HG02938 (cell line): Measurements from ENCODE around the gene UROC1.

Experiments used
- ATAC-seq: cut with Tn5 transposase; IDR thresholded peaks from one replicate; pipeline ENCODE4 v1.9.1; 2021; ENCODE audit warnings: mild to moderate bottlenecking, moderate library complexity; ENCODE audit not compliant: unreplicated experiment

The UROC1 gene

GRCh38 chr3:126497956-126498355, 19.6 kb downstream of the UROC1 start:
- no peak for ATAC-seq

- ATAC-seq, result no peak
Measured at GRCh38 chr3:126496894-126497850, 20.4 kb downstream of the UROC1 start.

- no peak for ATAC-seq
Measured at GRCh38 chr3:126495786-126496185, 21.8 kb downstream of the UROC1 start.

- ATAC-seq, result no peak
Measured at GRCh38 chr3:126494970-126495230, 22.7 kb downstream of the UROC1 start.

- ATAC-seq, result no peak
Measured at GRCh38 chr3:126494204-126494969, 23.2 kb downstream of the UROC1 start.

GRCh38 chr3:126493739-126494138, 23.8 kb downstream of the UROC1 start:
- no peak for ATAC-seq

GRCh38 chr3:126493051-126493450, 24.5 kb downstream of the UROC1 start:
- no peak for ATAC-seq

- no peak for ATAC-seq
Measured at GRCh38 chr3:126491221-126492013, 26.2 kb downstream of the UROC1 start.

GRCh38 chr3:126490619-126491018, 27.0 kb downstream of the UROC1 start:
- ATAC-seq, result no peak

GRCh38 chr3:126488886-126489569, 28.5 kb downstream of the UROC1 start:
- ATAC-seq, result no peak

- ATAC-seq, result no peak
Measured at GRCh38 chr3:126488185-126488584, 29.4 kb downstream of the UROC1 start.

- no peak for ATAC-seq
Measured at GRCh38 chr3:126487151-126487771, 30.3 kb downstream of the UROC1 start.

GRCh38 chr3:126486360-126486847, 31.2 kb downstream of the UROC1 start:
- no peak for ATAC-seq

- no peak for ATAC-seq
Measured at GRCh38 chr3:126485956-126486355, 31.6 kb downstream of the UROC1 start.

- ATAC-seq, result no peak
Measured at GRCh38 chr3:126485176-126485897, 32.2 kb downstream of the UROC1 start.

GRCh38 chr3:126484662-126485061, 32.9 kb downstream of the UROC1 start:
- ATAC-seq, result no peak

- no peak for ATAC-seq
Measured at GRCh38 chr3:126484148-126484547, 33.4 kb downstream of the UROC1 start.

GRCh38 chr3:126483321-126483761, 34.2 kb downstream of the UROC1 start:
- ATAC-seq, result no peak

GRCh38 chr3:126482503-126483255, 34.9 kb downstream of the UROC1 start:
- ATAC-seq, result no peak
